ENCODE results near the gene FCHO1. TPM values are rescaled to one million over a fixed set of nuclear protein-coding genes. Genes with fewer than 3 reads are reported as not detected.
"Not testable (repeated sequence)": the region's sequence is repeated elsewhere in the genome, so short reads cannot be mapped to it uniquely, and the experiment has no call there.

FCHO1 gene
- total RNA-seq, 1 experiment from 2014 or later, result 0.82 TPM

GRCh38 chr19:17777840-17778239, 26.6 kb downstream of the FCHO1 start:
- not testable (repeated sequence) for H3K27me3 ChIP-seq, DNase-seq, H3K9me3 ChIP-seq, H3K36me3 ChIP-seq, H3K4me3 ChIP-seq

- no peaks in the 10 kb centered on the region for H3K9me3 ChIP-seq
- no peak overlapping the region for H3K4me3 ChIP-seq
- peak; percentile 47 for DNase-seq
- no peaks in the 10 kb centered on the region for H3K36me3 ChIP-seq
- no peaks in the 10 kb centered on the region; the same call in 1 of the 2 replicates for H3K27me3 ChIP-seq
Observed at GRCh38 chr19:17778251-17778967, 27.1 kb downstream of the FCHO1 start.

- Histone ChIP-seq H3K9me3 (no peaks in the 10 kb centered on the region), H3K27me3 (no peaks in the 10 kb centered on the region; the same call in 1 of the 2 replicates), H3K4me3 (no peak overlapping the region), H3K36me3 (no peaks in the 10 kb centered on the region)
- DNase-seq, result no peak
Observed at GRCh38 chr19:17778968-17779929, 28.0 kb downstream of the FCHO1 start.

DNA sequence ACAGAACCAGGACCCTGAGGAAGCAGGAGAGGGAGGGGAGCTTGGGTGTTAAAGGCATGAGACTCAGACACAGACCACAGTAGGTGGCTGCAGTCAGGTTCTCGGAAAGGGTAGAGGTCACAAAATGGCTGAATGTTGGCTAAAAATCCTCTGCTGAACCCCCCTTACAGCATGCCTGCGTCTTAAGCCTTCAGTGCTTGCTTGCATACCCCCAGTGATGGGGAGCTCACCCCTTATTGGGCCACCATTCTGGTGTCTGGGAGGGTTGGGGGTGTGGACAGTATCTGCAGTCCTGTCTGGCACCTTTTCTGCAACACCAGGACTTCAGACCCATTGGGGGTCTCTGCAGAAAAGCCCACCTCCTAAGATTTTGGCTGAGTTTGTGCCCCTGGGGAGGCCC, 29.5 kb downstream of the FCHO1 start:
- Histone ChIP-seq H3K27me3 (no peaks in the 10 kb centered on the region; the same call in 1 of the 2 replicates), H3K36me3 (no peaks in the 10 kb centered on the region), H3K4me3 (no peak overlapping the region), H3K9me3 (no peaks in the 10 kb centered on the region)
- DNase-seq, result no peak

GRCh38 chr19:17783721-17784120, 32.4 kb downstream of the FCHO1 start:
- H3K27me3 ChIP-seq, DNase-seq, H3K9me3 ChIP-seq: not testable (repeated sequence)

GRCh38 chr19:17784201-17785008, 33.1 kb downstream of the FCHO1 start:
- Histone ChIP-seq H3K4me3 (no peak overlapping the region), H3K27me3 (no peaks in the 10 kb centered on the region), H3K9me3 (no peaks in the 10 kb centered on the region), H3K36me3 (no peaks in the 10 kb centered on the region)
- peak; percentile 56 for DNase-seq

More at GRCh38 chr19:17783721-17784120, 32.4 kb downstream of the FCHO1 start:
- not testable (repeated sequence) for H3K4me3 ChIP-seq, H3K36me3 ChIP-seq

- DNase-seq, result no peak
- H3K36me3 ChIP-seq, result no peaks in the 10 kb centered on the region
- no peaks in the 10 kb centered on the region for H3K9me3 ChIP-seq
Observed at GRCh38 chr19:17787274-17787913, 36.1 kb downstream of the FCHO1 start.

DNA sequence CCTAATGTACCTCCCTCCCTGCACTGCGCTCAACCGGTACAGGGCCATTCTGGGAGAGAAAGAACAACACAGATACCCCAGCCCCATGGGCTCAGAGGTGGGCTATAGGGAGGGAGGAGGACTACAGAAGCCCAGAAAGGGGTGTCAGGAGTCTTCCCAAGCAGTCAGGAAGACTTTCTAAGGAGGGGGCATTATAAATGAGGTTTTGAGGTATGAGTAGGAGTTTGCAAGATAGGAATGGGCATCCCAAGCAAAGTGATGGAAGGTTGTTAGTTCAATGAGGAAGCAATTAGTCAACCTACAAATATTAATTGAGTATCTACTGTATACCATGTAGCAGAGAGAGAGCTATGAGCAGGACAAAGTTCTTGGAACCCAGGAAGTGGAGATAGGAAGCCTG, 37.4 kb downstream of the FCHO1 start:
- Histone ChIP-seq H3K4me3 (no peak overlapping the region), H3K9me3 (no peaks in the 10 kb centered on the region), H3K36me3 (no peaks in the 10 kb centered on the region), H3K27me3 (peaks cover under 1% of the 10 kb centered on the region; the same call in 1 of the 2 replicates)
- no peak for DNase-seq

More at GRCh38 chr19:17787274-17787913, 36.1 kb downstream of the FCHO1 start:
- no peak overlapping the region for H3K4me3 ChIP-seq
- no peaks in the 10 kb centered on the region for H3K27me3 ChIP-seq

- H3K36me3 ChIP-seq, result no peaks in the 10 kb centered on the region
- no peak overlapping the region for H3K4me3 ChIP-seq
- H3K9me3 ChIP-seq, result no peaks in the 10 kb centered on the region
- DNase-seq, result no peak
- H3K27me3 ChIP-seq, result peaks cover 10% of the 10 kb centered on the region
Observed at GRCh38 chr19:17790059-17790780, 38.9 kb downstream of the FCHO1 start.

- no peak overlapping the region for H3K4me3 ChIP-seq
- no peak for DNase-seq
- H3K36me3 ChIP-seq, result no peaks in the 10 kb centered on the region
- H3K9me3 ChIP-seq, result no peaks in the 10 kb centered on the region
- peaks cover 15% of the 10 kb centered on the region for H3K27me3 ChIP-seq
Observed at GRCh38 chr19:17794412-17794730, 43.1 kb downstream of the FCHO1 start.

GRCh38 chr19:17794731-17795494, 43.6 kb downstream of the FCHO1 start, which contains the start of gene B3GNT3:
B3GNT3 (plus strand) TSS chr19:17795138; CDS start chr19:17807808, 12,670 bp downstream.
- no peaks in the 10 kb centered on the region for H3K36me3 ChIP-seq
- H3K27me3 ChIP-seq, result peaks cover 15% of the 10 kb centered on the region
- H3K9me3 ChIP-seq, result no peaks in the 10 kb centered on the region
- no peak within 1 kb of the TSS for H3K4me3 ChIP-seq
- DNase-seq, result peak; percentile 39

DNA sequence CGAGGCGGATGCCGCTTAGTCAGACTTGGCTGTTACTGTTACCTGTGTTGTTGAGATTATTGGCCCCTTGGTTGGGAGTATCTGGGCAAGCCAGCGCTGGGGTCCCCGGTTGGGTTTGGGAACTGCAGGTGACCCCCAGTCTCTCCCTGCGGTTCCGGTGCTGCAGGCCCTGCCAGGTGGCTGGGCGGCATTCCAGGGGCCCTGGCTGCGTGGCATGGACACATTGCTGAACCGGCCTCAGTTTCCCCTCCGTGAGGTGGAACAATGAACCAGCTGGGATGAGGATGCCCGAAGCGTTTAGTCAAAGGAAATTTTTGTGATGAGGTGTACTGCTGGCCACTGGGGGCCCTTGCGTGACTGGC, 44.2 kb downstream of the FCHO1 start:
- Histone ChIP-seq H3K36me3 (no peaks in the 10 kb centered on the region), H3K27me3 (peaks cover 15% of the 10 kb centered on the region), H3K4me3 (no peak overlapping the region), H3K9me3 (no peaks in the 10 kb centered on the region)
- DNase-seq, result no peak

GRCh38 chr19:17796013-17796837, 44.9 kb downstream of the FCHO1 start:
- H3K9me3 ChIP-seq, result no peaks in the 10 kb centered on the region
- DNase-seq, result no peak
- no peak overlapping the region for H3K4me3 ChIP-seq
- H3K27me3 ChIP-seq, result peaks cover 15% of the 10 kb centered on the region
- no peaks in the 10 kb centered on the region for H3K36me3 ChIP-seq

DNA sequence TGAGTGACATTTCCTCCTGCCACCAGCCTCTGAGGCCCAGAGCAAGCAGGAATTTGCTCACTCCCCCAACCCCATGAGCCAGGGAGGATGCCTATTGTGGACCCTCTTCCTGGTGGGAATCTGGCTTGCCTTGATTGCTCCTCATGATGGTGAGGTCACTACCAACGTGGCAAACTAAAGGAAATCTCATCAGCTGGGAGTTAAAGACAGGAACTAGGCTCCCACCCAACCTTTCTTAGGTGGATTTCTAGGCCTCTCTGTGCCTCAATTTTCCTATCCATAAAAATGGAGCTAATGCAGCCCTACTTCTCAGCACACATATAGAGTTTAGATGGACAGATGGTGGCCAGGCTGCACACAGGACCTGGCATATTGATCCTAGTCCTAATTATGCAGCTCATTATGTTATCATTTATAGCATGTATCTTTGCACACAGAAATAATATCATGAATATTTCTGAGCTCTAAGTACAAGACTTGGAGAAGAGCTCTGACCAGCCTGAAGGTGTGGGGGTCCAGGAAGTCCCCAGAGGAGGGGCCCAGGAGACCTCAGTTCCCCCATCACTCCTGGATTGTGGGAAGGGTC, 45.7 kb downstream of the FCHO1 start:
- Histone ChIP-seq H3K27me3 (peaks cover 15% of the 10 kb centered on the region), H3K9me3 (no peaks in the 10 kb centered on the region), H3K4me3 (no peak overlapping the region), H3K36me3 (no peaks in the 10 kb centered on the region)
- no peak for DNase-seq
